ENCODE data around the gene ZNF76.
"Not testable (repeated sequence)": the region's sequence is repeated elsewhere in the genome, so short reads cannot be mapped to it uniquely, and the experiment has no call there.

DNA sequence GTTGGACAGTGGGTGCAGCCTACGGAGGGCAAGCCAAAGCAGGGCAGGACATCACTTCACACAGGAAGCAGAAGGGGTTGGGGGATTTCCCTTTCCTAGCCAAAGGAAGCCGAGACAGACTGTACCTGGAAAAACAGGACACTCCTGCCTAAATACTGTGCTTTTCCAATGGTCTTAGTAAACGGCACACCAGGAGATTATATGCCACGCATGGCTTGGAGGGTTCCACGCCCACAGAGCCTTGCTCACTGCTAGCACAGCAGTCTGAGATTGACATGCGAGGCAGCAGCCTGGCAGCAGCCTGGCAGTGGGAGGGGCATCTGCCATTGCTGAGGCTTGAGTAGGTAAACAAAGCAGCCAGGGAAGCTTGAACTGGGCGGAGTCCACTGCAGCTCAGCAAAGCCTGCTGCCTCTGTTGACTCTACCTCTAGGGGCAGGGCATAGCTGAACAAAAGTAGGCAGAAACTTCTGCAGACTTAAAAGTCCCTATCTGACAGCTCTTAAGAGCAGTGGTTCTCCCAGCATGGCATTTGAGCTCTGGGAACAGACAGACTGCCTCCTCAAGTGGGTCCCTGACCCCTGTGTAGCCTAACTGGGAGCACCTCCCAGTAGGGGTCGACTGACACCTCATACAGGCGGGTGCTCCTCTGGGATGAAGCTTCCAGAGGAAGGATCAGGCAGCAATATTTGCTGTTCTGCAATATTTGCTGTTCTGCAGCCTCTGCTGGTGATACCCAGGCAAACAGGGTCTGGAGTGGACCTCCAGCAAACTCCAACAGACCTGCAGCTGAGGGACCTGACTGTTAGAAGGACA is 72.7 kb downstream of the ZNF76 start:
- not testable (repeated sequence) for TF ChIP-seq POLR2A, POLR2AphosphoS5 (IDR thresholded peaks at IDR 0.05)
- TF ChIP-seq, protein P1, sequence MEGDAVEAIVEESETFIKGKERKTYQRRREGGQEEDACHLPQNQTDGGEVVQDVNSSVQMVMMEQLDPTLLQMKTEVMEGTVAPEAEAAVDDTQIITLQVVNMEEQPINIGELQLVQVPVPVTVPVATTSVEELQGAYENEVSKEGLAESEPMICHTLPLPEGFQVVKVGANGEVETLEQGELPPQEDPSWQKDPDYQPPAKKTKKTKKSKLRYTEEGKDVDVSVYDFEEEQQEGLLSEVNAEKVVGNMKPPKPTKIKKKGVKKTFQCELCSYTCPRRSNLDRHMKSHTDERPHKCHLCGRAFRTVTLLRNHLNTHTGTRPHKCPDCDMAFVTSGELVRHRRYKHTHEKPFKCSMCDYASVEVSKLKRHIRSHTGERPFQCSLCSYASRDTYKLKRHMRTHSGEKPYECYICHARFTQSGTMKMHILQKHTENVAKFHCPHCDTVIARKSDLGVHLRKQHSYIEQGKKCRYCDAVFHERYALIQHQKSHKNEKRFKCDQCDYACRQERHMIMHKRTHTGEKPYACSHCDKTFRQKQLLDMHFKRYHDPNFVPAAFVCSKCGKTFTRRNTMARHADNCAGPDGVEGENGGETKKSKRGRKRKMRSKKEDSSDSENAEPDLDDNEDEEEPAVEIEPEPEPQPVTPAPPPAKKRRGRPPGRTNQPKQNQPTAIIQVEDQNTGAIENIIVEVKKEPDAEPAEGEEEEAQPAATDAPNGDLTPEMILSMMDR (IDR thresholded peaks at IDR 0.05) = not testable (repeated sequence)

Measured in suprapubic skin (tissue), 4 donors.